ENCODE measurements around the gene C2CD2. TPM values are rescaled to one million over a fixed set of nuclear protein-coding genes. Genes with fewer than 3 reads are reported as not detected.

The C2CD2 gene
- total RNA-seq, 1 experiment from 2014 or later = 12.6 TPM

- Histone ChIP-seq H3K4me1 (no peaks in the 10 kb centered on the region), H3K9me3 (no peaks in the 10 kb centered on the region), H3K36me3 (ENCODE audit: control insufficient read depth, insufficient read depth, low read length) (no peaks in the 10 kb centered on the region), H3K27me3 (replicated peaks; ENCODE audit: control insufficient read depth, insufficient read depth, low read length) (no peaks in the 10 kb centered on the region), H3K4me3 (ENCODE audit: low read depth, low read length) (no peak overlapping the region)
- no peaks in the 10 kb centered on the region for H3K27me3 Mint-ChIP-seq (ENCODE audit: insufficient read depth, unreplicated experiment)
- DNase-seq = no peak
- H3K36me3 Mint-ChIP-seq (ENCODE audit: insufficient read depth, unreplicated experiment) = peaks cover 18% of the 10 kb centered on the region
- no TSS peak for BruUV-seq (replicated peaks)
- no peaks in the 10 kb centered on the region for H3K9me3 Mint-ChIP-seq (ENCODE audit: unreplicated experiment)
- ChIA-PET CTCF (no interaction called here), POLR2A (no interaction called here)
- H3K4me3 Mint-ChIP-seq (ENCODE audit: unreplicated experiment) = no peak overlapping the region
- TF ChIP-seq, protein P1, sequence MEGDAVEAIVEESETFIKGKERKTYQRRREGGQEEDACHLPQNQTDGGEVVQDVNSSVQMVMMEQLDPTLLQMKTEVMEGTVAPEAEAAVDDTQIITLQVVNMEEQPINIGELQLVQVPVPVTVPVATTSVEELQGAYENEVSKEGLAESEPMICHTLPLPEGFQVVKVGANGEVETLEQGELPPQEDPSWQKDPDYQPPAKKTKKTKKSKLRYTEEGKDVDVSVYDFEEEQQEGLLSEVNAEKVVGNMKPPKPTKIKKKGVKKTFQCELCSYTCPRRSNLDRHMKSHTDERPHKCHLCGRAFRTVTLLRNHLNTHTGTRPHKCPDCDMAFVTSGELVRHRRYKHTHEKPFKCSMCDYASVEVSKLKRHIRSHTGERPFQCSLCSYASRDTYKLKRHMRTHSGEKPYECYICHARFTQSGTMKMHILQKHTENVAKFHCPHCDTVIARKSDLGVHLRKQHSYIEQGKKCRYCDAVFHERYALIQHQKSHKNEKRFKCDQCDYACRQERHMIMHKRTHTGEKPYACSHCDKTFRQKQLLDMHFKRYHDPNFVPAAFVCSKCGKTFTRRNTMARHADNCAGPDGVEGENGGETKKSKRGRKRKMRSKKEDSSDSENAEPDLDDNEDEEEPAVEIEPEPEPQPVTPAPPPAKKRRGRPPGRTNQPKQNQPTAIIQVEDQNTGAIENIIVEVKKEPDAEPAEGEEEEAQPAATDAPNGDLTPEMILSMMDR (IDR thresholded peaks at IDR 0.05; ENCODE audit: insufficient read depth in 1 of 2, low read depth in 1 of 2, low read length in 1 of 2, severe bottlenecking in 1 of 2, unreplicated experiment in 1 of 2) = no peak
- H3K4me1 Mint-ChIP-seq (ENCODE audit: low read depth, unreplicated experiment) = no peaks in the 10 kb centered on the region
- H3K27ac Mint-ChIP-seq (ENCODE audit: unreplicated experiment) = no peak overlapping the region
- intact Hi-C loops (cut with micrococcal nuclease; ENCODE audit: unreplicated experiment) = no loop called here
Measured at GRCh38 chr21:41914965-41915364, 38.9 kb downstream of the C2CD2 start.

DNA sequence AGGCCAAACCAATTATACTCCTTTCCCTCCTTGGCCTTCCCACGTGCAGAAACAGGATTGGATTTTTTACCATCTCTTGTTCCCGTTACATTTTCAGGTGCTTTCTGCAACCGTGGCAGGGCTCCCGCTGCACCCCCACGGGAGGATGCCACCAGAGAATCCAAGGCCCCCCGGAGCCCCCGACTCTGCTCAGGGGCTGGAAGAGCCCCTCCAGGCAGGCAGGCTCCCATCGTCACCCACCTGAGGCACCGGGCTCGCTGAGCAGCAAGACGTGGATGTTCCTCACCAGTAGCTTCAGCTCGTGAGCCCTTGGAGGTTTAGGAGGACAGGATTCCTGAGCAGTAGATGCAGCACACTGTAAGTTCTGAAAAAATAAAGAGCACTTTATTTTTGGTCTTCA lies 39.5 kb downstream of the C2CD2 start:
- Mint-ChIP-seq H3K27ac (ENCODE audit: unreplicated experiment) (no peak overlapping the region), H3K4me3 (ENCODE audit: unreplicated experiment) (no peak overlapping the region), H3K4me1 (ENCODE audit: low read depth, unreplicated experiment) (no peaks in the 10 kb centered on the region), H3K27me3 (ENCODE audit: insufficient read depth, unreplicated experiment) (no peaks in the 10 kb centered on the region), H3K9me3 (ENCODE audit: unreplicated experiment) (no peaks in the 10 kb centered on the region), H3K36me3 (ENCODE audit: insufficient read depth, unreplicated experiment) (peaks cover 18% of the 10 kb centered on the region)
- H3K27me3 ChIP-seq (replicated peaks; ENCODE audit: control insufficient read depth, insufficient read depth, low read length) = no peaks in the 10 kb centered on the region
- no peaks in the 10 kb centered on the region for H3K36me3 ChIP-seq (ENCODE audit: control insufficient read depth, insufficient read depth, low read length)
- CTCF ChIA-PET = no interaction called here
- POLR2A ChIA-PET = no interaction called here
- no peaks in the 10 kb centered on the region for H3K9me3 ChIP-seq
- DNase-seq = no peak
- TF ChIP-seq, protein P1 (IDR thresholded peaks at IDR 0.05; ENCODE audit: insufficient read depth in 1 of 2, low read depth in 1 of 2, low read length in 1 of 2, severe bottlenecking in 1 of 2, unreplicated experiment in 1 of 2) = no peak
- BruUV-seq (replicated peaks) = no TSS peak
- H3K4me1 ChIP-seq = no peaks in the 10 kb centered on the region
- no peak overlapping the region for H3K4me3 ChIP-seq (ENCODE audit: low read depth, low read length)
- intact Hi-C loops (cut with micrococcal nuclease; ENCODE audit: unreplicated experiment) = no loop called here

GRCh38 chr21:41913230-41913629 lies 40.6 kb downstream of the C2CD2 start:
- no TSS peak for BruUV-seq (replicated peaks)
- no peaks in the 10 kb centered on the region for H3K4me1 Mint-ChIP-seq (ENCODE audit: low read depth, unreplicated experiment)
- POLR2A ChIA-PET = no interaction called here
- no peaks in the 10 kb centered on the region for H3K9me3 ChIP-seq
- TF ChIP-seq, protein P1 (IDR thresholded peaks at IDR 0.05; ENCODE audit: insufficient read depth in 1 of 2, low read depth in 1 of 2, low read length in 1 of 2, severe bottlenecking in 1 of 2, unreplicated experiment in 1 of 2) = no peak
- no peak overlapping the region for H3K4me3 Mint-ChIP-seq (ENCODE audit: unreplicated experiment)
- no peaks in the 10 kb centered on the region for H3K27me3 ChIP-seq (replicated peaks; ENCODE audit: control insufficient read depth, insufficient read depth, low read length)
- intact Hi-C loops (cut with micrococcal nuclease; ENCODE audit: unreplicated experiment) = no loop called here
- no peak for DNase-seq
- CTCF ChIA-PET = no interaction called here
- H3K27me3 Mint-ChIP-seq (ENCODE audit: insufficient read depth, unreplicated experiment) = no peaks in the 10 kb centered on the region
- no peaks in the 10 kb centered on the region for H3K9me3 Mint-ChIP-seq (ENCODE audit: unreplicated experiment)
- H3K4me3 ChIP-seq (ENCODE audit: low read depth, low read length) = no peak overlapping the region
- H3K27ac Mint-ChIP-seq (ENCODE audit: unreplicated experiment) = no peak overlapping the region
- H3K36me3 Mint-ChIP-seq (ENCODE audit: insufficient read depth, unreplicated experiment) = peaks cover 18% of the 10 kb centered on the region
- H3K4me1 ChIP-seq = no peaks in the 10 kb centered on the region
- H3K36me3 ChIP-seq (ENCODE audit: control insufficient read depth, insufficient read depth, low read length) = no peaks in the 10 kb centered on the region

All from Caco-2 (cell line).